HG02763 (cell line): Measurements from ENCODE around the gene AMPD3.

Experiments used
- ATAC-seq: cut with Tn5 transposase; IDR thresholded peaks from one replicate; pipeline ENCODE4 v1.9.1; 2021; ENCODE audit warnings: mild to moderate bottlenecking, moderate library complexity; ENCODE audit not compliant: unreplicated experiment

Gene AMPD3

GRCh38 chr11:10486161-10486840 lies 31.2 kb downstream of the AMPD3 start:
- no peak for ATAC-seq

- ATAC-seq: no peak
Observed at GRCh38 chr11:10487002-10487647, 32.1 kb downstream of the AMPD3 start.

GRCh38 chr11:10488121-10488933 lies 33.3 kb downstream of the AMPD3 start:
- no peak for ATAC-seq

GRCh38 chr11:10488934-10489691 lies 34.0 kb downstream of the AMPD3 start:
- ATAC-seq: no peak

- ATAC-seq: no peak
Observed at GRCh38 chr11:10490032-10490397, 35.0 kb downstream of the AMPD3 start.

- ATAC-seq: no peak
Observed at GRCh38 chr11:10490398-10491241, 35.6 kb downstream of the AMPD3 start.

GRCh38 chr11:10492084-10492483 lies 37.0 kb downstream of the AMPD3 start:
- no peak for ATAC-seq

GRCh38 chr11:10493041-10493663 lies 38.1 kb downstream of the AMPD3 start:
- no peak for ATAC-seq

GRCh38 chr11:10494636-10495463 lies 39.8 kb downstream of the AMPD3 start:
- no peak for ATAC-seq

- no peak for ATAC-seq
Observed at GRCh38 chr11:10495464-10495786, 40.4 kb downstream of the AMPD3 start.

GRCh38 chr11:10496296-10496936 lies 41.4 kb downstream of the AMPD3 start:
- no peak for ATAC-seq

GRCh38 chr11:10497371-10498021 lies 42.4 kb downstream of the AMPD3 start:
- ATAC-seq: no peak

- ATAC-seq: no peak
Observed at GRCh38 chr11:10498022-10498400, 42.9 kb downstream of the AMPD3 start.

GRCh38 chr11:10498426-10499250 lies 43.6 kb downstream of the AMPD3 start:
- ATAC-seq: no peak

- ATAC-seq: no peak
Observed at GRCh38 chr11:10499452-10499851, 44.4 kb downstream of the AMPD3 start.

- ATAC-seq: no peak
Observed at GRCh38 chr11:10499874-10500601, 45.0 kb downstream of the AMPD3 start.
